Measurements from ENCODE around the gene CCL25. TPM values are rescaled to one million over a fixed set of nuclear protein-coding genes. Genes with fewer than 3 reads are reported as not detected.

CCL25 gene
- total RNA-seq, 1 experiment from 2014 or later: not detected

DNA sequence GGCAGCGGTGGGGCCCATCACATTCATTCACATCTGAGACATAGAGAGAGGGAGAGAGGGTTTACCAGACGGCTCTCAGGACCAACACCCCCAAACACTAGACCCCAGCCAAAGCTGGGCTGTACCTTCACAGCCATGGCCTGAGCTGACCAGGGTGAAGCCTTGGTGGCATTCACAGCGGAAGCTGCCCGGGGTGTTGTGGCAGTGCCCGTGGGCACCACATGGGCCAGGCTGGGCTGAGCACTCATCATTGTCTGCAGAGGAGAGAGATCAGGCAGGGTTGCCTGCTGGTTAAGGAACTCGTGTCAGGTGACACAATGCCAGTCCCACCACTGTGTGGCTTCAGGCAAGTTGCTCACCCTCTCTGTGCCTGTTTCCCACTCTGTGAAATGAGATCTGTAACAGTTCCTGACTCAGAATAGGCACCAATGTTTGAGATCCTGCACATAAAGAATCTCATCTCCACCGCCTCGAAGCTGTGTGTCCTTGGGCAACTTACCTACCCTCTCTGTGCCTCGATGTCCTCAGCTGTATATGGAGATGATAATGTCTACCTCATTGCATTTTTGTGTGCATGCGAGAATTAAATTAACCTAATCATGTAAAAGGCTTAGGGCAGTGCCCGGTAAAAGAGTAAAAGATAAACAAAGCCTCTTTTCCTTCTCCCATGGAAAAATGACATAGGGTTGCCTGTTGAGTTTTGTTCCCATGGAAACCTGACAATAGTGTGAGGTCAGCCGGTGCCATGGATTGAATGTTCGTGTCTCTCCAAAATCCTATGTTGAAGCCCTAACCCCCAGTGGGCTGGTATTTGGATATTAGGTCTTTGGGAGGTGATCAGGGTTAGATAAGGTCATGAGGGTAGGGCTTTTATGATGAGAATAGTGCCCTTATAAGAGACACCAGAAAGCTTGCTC lies 22.9 kb downstream of the CCL25 start:
- intact Hi-C loops (cut with micrococcal nuclease): no loop called here
- H3K4me1 Mint-ChIP-seq (ENCODE audit: insufficient read depth, unreplicated experiment): no peaks in the 10 kb centered on the region
- no peaks in the 10 kb centered on the region for H3K27me3 Mint-ChIP-seq (ENCODE audit: insufficient read depth, unreplicated experiment)
- POLR2A ChIA-PET: no interaction called here
- H3K27ac Mint-ChIP-seq (ENCODE audit: low read depth, unreplicated experiment): no peak overlapping the region
- TF ChIP-seq, protein P1, sequence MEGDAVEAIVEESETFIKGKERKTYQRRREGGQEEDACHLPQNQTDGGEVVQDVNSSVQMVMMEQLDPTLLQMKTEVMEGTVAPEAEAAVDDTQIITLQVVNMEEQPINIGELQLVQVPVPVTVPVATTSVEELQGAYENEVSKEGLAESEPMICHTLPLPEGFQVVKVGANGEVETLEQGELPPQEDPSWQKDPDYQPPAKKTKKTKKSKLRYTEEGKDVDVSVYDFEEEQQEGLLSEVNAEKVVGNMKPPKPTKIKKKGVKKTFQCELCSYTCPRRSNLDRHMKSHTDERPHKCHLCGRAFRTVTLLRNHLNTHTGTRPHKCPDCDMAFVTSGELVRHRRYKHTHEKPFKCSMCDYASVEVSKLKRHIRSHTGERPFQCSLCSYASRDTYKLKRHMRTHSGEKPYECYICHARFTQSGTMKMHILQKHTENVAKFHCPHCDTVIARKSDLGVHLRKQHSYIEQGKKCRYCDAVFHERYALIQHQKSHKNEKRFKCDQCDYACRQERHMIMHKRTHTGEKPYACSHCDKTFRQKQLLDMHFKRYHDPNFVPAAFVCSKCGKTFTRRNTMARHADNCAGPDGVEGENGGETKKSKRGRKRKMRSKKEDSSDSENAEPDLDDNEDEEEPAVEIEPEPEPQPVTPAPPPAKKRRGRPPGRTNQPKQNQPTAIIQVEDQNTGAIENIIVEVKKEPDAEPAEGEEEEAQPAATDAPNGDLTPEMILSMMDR (IDR thresholded peaks at IDR 0.05; ENCODE audit: unreplicated experiment): no peak
- peaks cover 10% of the 10 kb centered on the region for H3K9me3 Mint-ChIP-seq (ENCODE audit: unreplicated experiment)
- DNase-seq (ENCODE audit: unreplicated experiment): no peak
- CTCF ChIA-PET: interaction anchor here (0.6 kb wide), 1 partner anchor 261 kb away, joined by 3 read pairs; no protein-coding TSS in a partner anchor
- H3K4me3 Mint-ChIP-seq (ENCODE audit: unreplicated experiment): no peak overlapping the region
- no peaks in the 10 kb centered on the region for H3K36me3 Mint-ChIP-seq (ENCODE audit: insufficient read depth, unreplicated experiment)
- BruUV-seq (replicated peaks): no TSS peak

DNA sequence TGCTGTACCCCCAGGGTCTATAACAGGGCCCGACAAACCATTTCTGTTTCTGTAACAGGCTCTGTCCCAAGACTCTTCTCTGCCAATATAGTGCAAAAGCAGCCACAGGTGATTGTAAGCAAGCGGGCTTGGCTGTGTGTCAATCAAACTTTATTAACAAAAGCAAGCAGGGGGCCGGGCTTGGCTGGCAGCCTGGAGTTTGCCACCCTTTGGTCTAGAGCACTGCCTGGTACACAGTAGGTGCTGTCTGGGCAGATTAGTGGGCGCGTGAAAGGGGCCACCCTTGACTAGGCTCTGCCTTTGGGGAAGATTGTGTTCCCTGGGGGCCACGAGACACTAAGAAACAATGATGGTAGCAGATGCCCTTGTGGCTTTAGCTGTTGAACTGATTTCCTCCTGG lies 27.4 kb downstream of the CCL25 start:
- no peaks in the 10 kb centered on the region for H3K27me3 Mint-ChIP-seq (ENCODE audit: insufficient read depth, unreplicated experiment)
- no peak overlapping the region for H3K27ac Mint-ChIP-seq (ENCODE audit: low read depth, unreplicated experiment)
- DNase-seq (ENCODE audit: unreplicated experiment): no peak
- no peaks in the 10 kb centered on the region for H3K9me3 Mint-ChIP-seq (ENCODE audit: unreplicated experiment)
- no peaks in the 10 kb centered on the region for H3K4me1 Mint-ChIP-seq (ENCODE audit: insufficient read depth, unreplicated experiment)
- intact Hi-C loops (cut with micrococcal nuclease): no loop called here
- ChIA-PET CTCF (no interaction called here), POLR2A (no interaction called here)
- no TSS peak for BruUV-seq (replicated peaks)
- no peaks in the 10 kb centered on the region for H3K36me3 Mint-ChIP-seq (ENCODE audit: insufficient read depth, unreplicated experiment)
- H3K4me3 Mint-ChIP-seq (ENCODE audit: unreplicated experiment): no peak overlapping the region
- TF ChIP-seq, protein P1 (IDR thresholded peaks at IDR 0.05; ENCODE audit: unreplicated experiment): no peak

DNA sequence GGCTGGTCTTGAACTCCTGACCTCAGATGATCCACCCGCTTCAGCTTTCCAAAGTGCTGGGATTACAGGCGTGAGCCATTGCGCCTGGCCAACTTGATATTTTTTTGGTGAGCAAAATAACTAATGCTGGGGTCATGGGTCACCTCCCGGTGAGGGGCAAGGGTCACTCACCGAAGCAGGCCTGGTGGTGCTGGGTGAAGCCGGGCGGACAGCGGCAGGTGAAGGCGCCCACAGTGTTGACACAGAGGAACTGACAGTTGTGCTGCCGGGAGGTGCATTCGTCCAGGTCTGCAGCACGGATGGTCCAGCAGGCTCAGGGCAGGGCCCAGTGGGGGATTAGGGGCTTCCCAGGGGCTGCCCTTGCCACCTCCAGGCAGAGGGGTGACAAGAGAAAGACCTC lies 28.3 kb downstream of the CCL25 start:
- Mint-ChIP-seq H3K4me3 (ENCODE audit: unreplicated experiment) (no peak overlapping the region), H3K4me1 (ENCODE audit: insufficient read depth, unreplicated experiment) (no peaks in the 10 kb centered on the region), H3K36me3 (ENCODE audit: insufficient read depth, unreplicated experiment) (no peaks in the 10 kb centered on the region), H3K9me3 (ENCODE audit: unreplicated experiment) (no peaks in the 10 kb centered on the region), H3K27me3 (ENCODE audit: insufficient read depth, unreplicated experiment) (no peaks in the 10 kb centered on the region), H3K27ac (ENCODE audit: low read depth, unreplicated experiment) (no peak overlapping the region)
- CTCF ChIA-PET: no interaction called here
- TF ChIP-seq, protein P1 (IDR thresholded peaks at IDR 0.05; ENCODE audit: unreplicated experiment): no peak
- BruUV-seq (replicated peaks): no TSS peak
- POLR2A ChIA-PET: no interaction called here
- intact Hi-C loops (cut with micrococcal nuclease): no loop called here
- no peak for DNase-seq (ENCODE audit: unreplicated experiment)

DNA sequence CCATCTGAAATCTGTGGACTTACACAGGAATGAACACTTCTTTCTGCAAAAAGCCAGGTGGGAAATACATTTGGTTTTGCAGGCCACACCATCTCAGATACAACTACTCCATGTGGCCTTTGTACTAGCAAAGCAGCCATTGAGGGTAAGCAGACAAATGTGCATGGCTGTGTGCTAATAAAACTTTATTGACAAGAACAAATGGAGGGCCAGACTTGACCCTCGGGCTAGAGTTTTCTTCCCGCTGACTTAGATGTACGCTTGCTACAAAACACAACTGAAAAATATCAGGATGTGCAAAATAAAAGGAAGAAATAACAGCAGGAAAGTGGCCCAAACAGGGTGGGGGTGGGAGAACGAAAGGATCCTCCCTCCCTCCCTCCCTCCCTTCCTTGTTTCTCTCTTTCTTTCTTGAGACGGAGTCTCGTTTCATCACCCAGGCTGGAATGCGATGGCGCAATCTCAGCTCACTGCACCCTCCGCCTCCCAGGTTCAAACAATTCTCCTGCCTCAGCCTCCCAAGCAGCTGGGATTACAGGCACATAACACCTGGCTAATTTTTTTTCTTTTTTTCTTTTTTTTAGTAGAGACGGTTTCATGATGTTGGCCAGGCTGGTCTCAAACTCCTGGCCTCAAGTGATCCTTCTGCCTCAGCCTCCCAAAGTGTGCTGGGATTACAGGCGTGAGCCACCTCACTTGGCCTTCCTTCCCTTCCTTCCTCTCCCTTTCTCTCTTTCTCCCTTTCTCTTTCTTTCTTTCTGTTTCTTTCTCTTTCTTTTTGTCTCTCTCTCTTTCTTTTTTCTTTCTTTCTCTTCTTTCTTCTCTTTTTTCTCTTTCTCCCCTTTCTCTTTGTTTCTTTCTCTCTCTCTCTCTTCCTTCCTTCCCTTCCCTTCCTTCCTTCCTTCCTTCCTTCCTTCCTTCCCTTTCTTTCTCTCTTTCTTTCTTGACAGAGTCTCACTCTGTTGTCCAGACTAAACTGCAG lies 29.3 kb downstream of the CCL25 start:
- POLR2A ChIA-PET: no interaction called here
- peak; percentile 69 for DNase-seq (ENCODE audit: unreplicated experiment)
- TF ChIP-seq, protein P1 (IDR thresholded peaks at IDR 0.05; ENCODE audit: unreplicated experiment): no peak

More for the DNA sequence above, 29.3 kb downstream of the CCL25 start:
- H3K36me3 Mint-ChIP-seq (ENCODE audit: insufficient read depth, unreplicated experiment): no peaks in the 10 kb centered on the region
- intact Hi-C loops (cut with micrococcal nuclease): no loop called here
- no peak overlapping the region for H3K4me3 Mint-ChIP-seq (ENCODE audit: unreplicated experiment)
- no TSS peak for BruUV-seq (replicated peaks)
- H3K4me1 Mint-ChIP-seq (ENCODE audit: insufficient read depth, unreplicated experiment): no peaks in the 10 kb centered on the region
- CTCF ChIA-PET: interaction anchor here (0.5 to 0.6 kb wide), 2 partner anchors 131 to 515 kb away, joined by 3 read pairs; no protein-coding TSS in a partner anchor
- no peak overlapping the region for H3K27ac Mint-ChIP-seq (ENCODE audit: low read depth, unreplicated experiment)
- no peaks in the 10 kb centered on the region for H3K27me3 Mint-ChIP-seq (ENCODE audit: insufficient read depth, unreplicated experiment)
- H3K9me3 Mint-ChIP-seq (ENCODE audit: unreplicated experiment): no peaks in the 10 kb centered on the region
